ENCODE measurements around the gene TRMO. TPM values are rescaled to one million over a fixed set of nuclear protein-coding genes. Genes with fewer than 3 reads are reported as not detected.

The TRMO gene
- total and polyA plus RNA-seq, 2 of the 13 experiments (the other 11 are each of a cell fraction or from before 2014, with no cell fraction given): 8.7 to 18.6 TPM

- no peak for TF ChIP-seq BRF2 (CRISPR knock-in tag; IDR thresholded peaks at IDR 0.05)
- TF ChIP-seq KDM4B (CRISPR knock-in tag; IDR thresholded peaks at IDR 0.05): peak; percentile 92
- 0 out of 2 replicates have a peak, but pooled peaks have one; percentile 20 for TF ChIP-seq MLX (CRISPR knock-in tag; IDR thresholded peaks at IDR 0.05)
- no peak for TF ChIP-seq NONO (IDR thresholded peaks at IDR 0.05)
- TF ChIP-seq NONO (CRISPR knock-in tag; conservative IDR thresholded peaks at IDR 0.05): peak; percentile 93
- TF ChIP-seq MYNN (CRISPR knock-in tag; IDR thresholded peaks at IDR 0.05; ENCODE audit: low read depth): no peak; the same call in 1 of the 2 replicates
- TF ChIP-seq ZNF143 (CRISPR knock-in tag; IDR thresholded peaks at IDR 0.05): peak; percentile 75; the same call in 1 of the 2 replicates
- peak; percentile 94; the same call in 1 of the 2 replicates for TF ChIP-seq ZNF737 (CRISPR knock-in tag; IDR thresholded peaks at IDR 0.05; ENCODE audit: borderline replicate concordance)
- peak; percentile 99 for TF ChIP-seq ATF3 (CRISPR knock-in tag; IDR thresholded peaks at IDR 0.05)
- peak; percentile 90 for TF ChIP-seq DRAP1 (CRISPR knock-in tag; IDR thresholded peaks at IDR 0.05)
- TF ChIP-seq KLF12 (CRISPR knock-in tag; IDR thresholded peaks at IDR 0.05; ENCODE audit: borderline replicate concordance): peak; percentile 82
- no peak for TF ChIP-seq KDM1A (CRISPR knock-in tag; IDR thresholded peaks at IDR 0.05)
- TF ChIP-seq ZNF790 (CRISPR knock-in tag; IDR thresholded peaks at IDR 0.05; ENCODE audit: borderline replicate concordance): 0 out of 2 replicates have a peak, but pooled peaks have one; percentile 69
- peak; percentile 70 for TF ChIP-seq POGK (CRISPR knock-in tag; conservative IDR thresholded peaks at IDR 0.05)
- no peak for TF ChIP-seq ZNF329 (CRISPR knock-in tag; IDR thresholded peaks at IDR 0.05; ENCODE audit: low read depth)
- no peak for TF ChIP-seq PTBP1 (IDR thresholded peaks at IDR 0.05; ENCODE audit: low read depth, low read length, poor library complexity, severe bottlenecking)
- TF ChIP-seq XBP1 (CRISPR knock-in tag; IDR thresholded peaks at IDR 0.05): 0 out of 2 replicates have a peak, but pooled peaks have one; percentile 42
- no peak for TF ChIP-seq FOXA1 (IDR thresholded peaks at IDR 0.05)
- TF ChIP-seq FOXA1 (CRISPR knock-in tag; IDR thresholded peaks at IDR 0.05): peak; percentile 39; the same call in 1 of the 2 replicates
- no peak for TF ChIP-seq THAP8 (CRISPR knock-in tag; IDR thresholded peaks at IDR 0.05; ENCODE audit: borderline replicate concordance)
- peak; percentile 98 for TF ChIP-seq HDAC1 (CRISPR knock-in tag; IDR thresholded peaks at IDR 0.05)
- TF ChIP-seq KLF9 (CRISPR knock-in tag; IDR thresholded peaks at IDR 0.05; ENCODE audit: low read depth): peak; percentile 63; the same call in 1 of the 2 replicates
- TF ChIP-seq ZNF547 (CRISPR knock-in tag; IDR thresholded peaks at IDR 0.05): peak; percentile 98
- peak; percentile 98 for TF ChIP-seq ZNF350 (CRISPR knock-in tag; IDR thresholded peaks at IDR 0.05; ENCODE audit: borderline replicate concordance, low read depth)
- TF ChIP-seq ZNF543 (CRISPR knock-in tag; IDR thresholded peaks at IDR 0.05): peak; percentile 78; the same call in 1 of the 2 replicates
Measured at GRCh38 chr9:97921959-97922724, at the start of gene TRMO (continued).
